Measurements from ENCODE around the gene PLK5.

Gene PLK5

GRCh38 chr19:1584500-1585242 is 60.8 kb downstream of the PLK5 start:
- H3K9me3 ChIP-seq = no peaks in the 10 kb centered on the region
- no peaks in the 10 kb centered on the region for H3K4me1 ChIP-seq (ENCODE audit: control insufficient read depth in 1 of 2, insufficient read depth in 1 of 2, low read depth in 1 of 2, low read length in 1 of 2)
- H3K27ac ChIP-seq = no peak overlapping the region
- H3K36me3 ChIP-seq = peaks cover 41% of the 10 kb centered on the region
- TF ChIP-seq CTCF (IDR thresholded peaks at IDR 0.05) = no peak
- H3K27me3 ChIP-seq = no peaks in the 10 kb centered on the region
- no peak overlapping the region for H3K4me3 ChIP-seq (ENCODE audit: low read depth in 1 of 2, low read length in 1 of 2)

GRCh38 chr19:1585243-1585580 is 61.3 kb downstream of the PLK5 start:
- Histone ChIP-seq H3K27me3 (no peaks in the 10 kb centered on the region), H3K9me3 (no peaks in the 10 kb centered on the region), H3K4me3 (ENCODE audit: low read depth in 1 of 2, low read length in 1 of 2) (no peak overlapping the region), H3K27ac (no peak overlapping the region), H3K36me3 (peaks cover 35% of the 10 kb centered on the region), H3K4me1 (ENCODE audit: control insufficient read depth in 1 of 2, insufficient read depth in 1 of 2, low read depth in 1 of 2, low read length in 1 of 2) (no peaks in the 10 kb centered on the region)
- no peak for TF ChIP-seq CTCF (IDR thresholded peaks at IDR 0.05)

All from neutrophil (primary cell).